ENCODE data around the gene SUDS3. TPM values are rescaled to one million over a fixed set of nuclear protein-coding genes. Genes with fewer than 3 reads are reported as not detected.

Gene SUDS3
- polyA plus RNA-seq, 1 experiment = 16.2 TPM

DNA sequence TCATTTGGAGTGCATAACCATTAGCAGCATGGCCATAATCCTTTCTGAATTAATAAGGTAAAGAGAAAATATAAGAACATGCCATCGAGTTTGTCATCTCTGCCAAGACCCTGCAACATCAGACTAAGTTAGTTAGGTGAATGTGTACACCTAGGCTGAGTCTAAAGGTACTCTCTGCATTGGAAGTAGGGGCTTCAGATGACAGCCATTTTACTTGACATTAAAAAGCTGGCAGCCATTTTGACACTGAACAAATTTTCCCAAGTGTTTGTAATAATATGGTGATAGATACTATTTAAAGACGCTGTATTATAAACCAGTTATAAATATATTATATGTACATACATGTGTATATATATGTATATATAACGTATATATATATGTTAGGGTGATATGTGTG lies 79.0 kb downstream of the SUDS3 start:
- no peak for TF ChIP-seq CTCF (IDR thresholded peaks at IDR 0.05; ENCODE audit: insufficient read depth, low read depth, low read length)
- POLR2A ChIA-PET = no interaction called here
- Histone ChIP-seq H3K27me3 (ENCODE audit: control insufficient read depth, insufficient read depth, low read length) (no peaks in the 10 kb centered on the region), H3K4me3 (ENCODE audit: low read depth, low read length) (no peak overlapping the region), H3K36me3 (ENCODE audit: control insufficient read depth, insufficient read depth, low read length) (no peaks in the 10 kb centered on the region)
- CTCF ChIA-PET = interaction anchor here (0.5 to 1.2 kb wide), 2 partner anchors 15 to 600 kb away, joined by 5 read pairs; no protein-coding TSS in a partner anchor
- DNase-seq (ENCODE audit: low read depth) = no peak

DNA sequence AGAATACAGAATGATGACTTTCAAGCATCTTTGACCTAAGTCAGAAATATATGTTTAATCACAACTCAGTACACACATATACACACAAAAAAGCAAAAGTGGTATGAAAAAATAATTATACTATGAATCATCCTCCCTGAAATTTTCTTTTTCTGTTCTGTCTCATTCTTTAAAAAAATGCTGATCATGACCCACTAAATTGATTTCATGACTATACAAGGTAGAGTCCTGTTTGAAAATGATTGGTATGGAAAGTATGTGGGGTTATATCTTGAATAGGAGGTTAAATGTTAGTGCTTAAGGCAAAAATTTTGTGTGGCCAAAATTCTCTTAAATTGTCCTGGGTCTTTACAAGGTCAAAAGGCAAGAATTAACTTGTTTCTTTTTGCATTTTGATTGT lies 80.4 kb downstream of the SUDS3 start:
- ChIA-PET POLR2A (no interaction called here), CTCF (interaction anchor here (0.5 to 1.4 kb wide), 2 partner anchors 20 to 76 kb away, joined by 3 to 5 read pairs; no protein-coding TSS in a partner anchor)
- TF ChIP-seq CTCF (IDR thresholded peaks at IDR 0.05; ENCODE audit: insufficient read depth, low read depth, low read length) = no peak
- H3K27me3 ChIP-seq (ENCODE audit: control insufficient read depth, insufficient read depth, low read length) = no peaks in the 10 kb centered on the region
- no peak overlapping the region for H3K4me3 ChIP-seq (ENCODE audit: low read depth, low read length)
- no peaks in the 10 kb centered on the region for H3K36me3 ChIP-seq (ENCODE audit: control insufficient read depth, insufficient read depth, low read length)
- no peak for DNase-seq (ENCODE audit: low read depth)

GRCh38 chr12:118459110-118459509 lies 82.8 kb downstream of the SUDS3 start:
- DNase-seq (ENCODE audit: low read depth) = no peak
- CTCF ChIA-PET = no interaction called here
- Histone ChIP-seq H3K36me3 (ENCODE audit: control insufficient read depth, insufficient read depth, low read length) (no peaks in the 10 kb centered on the region), H3K27me3 (ENCODE audit: control insufficient read depth, insufficient read depth, low read length) (no peaks in the 10 kb centered on the region), H3K4me3 (ENCODE audit: low read depth, low read length) (no peak overlapping the region)
- TF ChIP-seq CTCF (IDR thresholded peaks at IDR 0.05; ENCODE audit: insufficient read depth, low read depth, low read length) = no peak
- POLR2A ChIA-PET = no interaction called here

DNA sequence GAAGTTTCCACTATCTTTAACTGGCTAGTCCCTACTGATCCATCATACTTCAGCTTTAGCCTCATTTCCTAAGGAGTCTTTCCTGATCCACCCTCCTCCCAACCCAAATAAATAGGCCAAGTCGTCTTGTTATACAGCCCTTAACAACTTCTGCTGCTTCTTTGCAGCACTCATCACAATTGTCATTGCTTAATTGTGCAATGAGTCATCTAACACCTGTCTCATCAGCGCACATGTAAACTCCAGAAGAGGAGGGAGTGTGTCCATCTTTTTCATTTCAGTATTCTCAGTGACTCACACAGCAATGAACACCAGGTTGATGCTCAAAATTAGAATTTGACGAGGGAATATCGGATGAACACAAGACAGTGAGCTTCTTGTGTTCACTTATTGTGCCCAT lies 87.3 kb downstream of the SUDS3 start:
- H3K4me3 ChIP-seq (ENCODE audit: low read depth, low read length) = no peak overlapping the region
- ChIA-PET CTCF (no interaction called here), POLR2A (no interaction called here)
- no peak for TF ChIP-seq CTCF (IDR thresholded peaks at IDR 0.05; ENCODE audit: insufficient read depth, low read depth, low read length)
- no peaks in the 10 kb centered on the region for H3K27me3 ChIP-seq (ENCODE audit: control insufficient read depth, insufficient read depth, low read length)
- no peak for DNase-seq (ENCODE audit: low read depth)
- H3K36me3 ChIP-seq (ENCODE audit: control insufficient read depth, insufficient read depth, low read length) = no peaks in the 10 kb centered on the region

- Histone ChIP-seq H3K36me3 (ENCODE audit: control insufficient read depth, insufficient read depth, low read length) (no peaks in the 10 kb centered on the region), H3K4me3 (ENCODE audit: low read depth, low read length) (no peak overlapping the region), H3K27me3 (ENCODE audit: control insufficient read depth, insufficient read depth, low read length) (no peaks in the 10 kb centered on the region)
- no peak for DNase-seq (ENCODE audit: low read depth)
- CTCF ChIA-PET = no interaction called here
- TF ChIP-seq CTCF (IDR thresholded peaks at IDR 0.05; ENCODE audit: insufficient read depth, low read depth, low read length) = no peak
- POLR2A ChIA-PET = no interaction called here
Observed at GRCh38 chr12:118465706-118466105, 89.4 kb downstream of the SUDS3 start.

Other genes starting within 250 kb of the SUDS3 start
- 145 and 201 TPM in 2 replicates for gene PEBP1, start 240.4 kb upstream of the SUDS3 start, polyA plus RNA-seq (2011; rRNA removed)
- gene TAOK3, start 3.6 kb upstream of the SUDS3 start, polyA plus RNA-seq (2011; rRNA removed) = 18.3 and 23.5 TPM in 2 replicates